Epithelial cell of prostate (primary cell): ENCODE results near the gene OR51E1.

Experiments
- DNase-seq: peaks from one replicate; pipeline ENCODE4 v3.0.0-alpha.2; 2011; ENCODE audit warnings: low read depth, low spot score
- H3K27ac ChIP-seq: fragments of 450-650 bp; 2 replicates; pipeline ENCODE4 v1.5.1; 2017; ENCODE audit warnings: mild to moderate bottlenecking

OR51E1 gene

GRCh38 chr11:4645974-4646373, 2.2 kb downstream of the OR51E1 start:
- H3K27ac ChIP-seq = no peak overlapping the region
- no peak for DNase-seq

GRCh38 chr11:4647766-4648165, 4.0 kb downstream of the OR51E1 start:
- H3K27ac ChIP-seq = no peak overlapping the region
- no peak for DNase-seq

GRCh38 chr11:4654635-4655369, 11.0 kb downstream of the OR51E1 start:
- no peak overlapping the region for H3K27ac ChIP-seq
- DNase-seq = no peak

GRCh38 chr11:4658629-4659445, 15.1 kb downstream of the OR51E1 start:
- no peak for DNase-seq
- no peak overlapping the region for H3K27ac ChIP-seq

GRCh38 chr11:4662876-4663275, 19.1 kb downstream of the OR51E1 start:
- no peak for DNase-seq
- no peak overlapping the region for H3K27ac ChIP-seq

DNA sequence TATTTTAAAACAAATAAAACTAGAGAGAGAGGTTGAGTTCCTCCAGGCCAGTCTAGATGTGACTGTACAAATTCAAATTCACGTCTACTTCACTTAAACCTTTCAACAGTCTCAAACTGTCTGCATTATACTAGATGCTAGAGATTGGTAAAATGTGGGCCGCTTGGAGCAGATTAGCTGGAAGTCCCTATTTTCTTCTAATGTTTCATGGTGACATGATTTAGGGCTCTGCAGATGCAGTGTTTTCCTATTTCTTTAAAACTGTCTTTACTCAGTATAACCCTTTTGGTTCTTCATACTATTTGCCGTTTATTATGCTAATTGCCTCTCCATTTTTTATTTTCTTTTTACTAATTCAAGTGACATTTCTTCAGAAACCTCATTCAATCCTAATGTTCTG, 20.4 kb downstream of the OR51E1 start:
- no peak for DNase-seq
- H3K27ac ChIP-seq = no peak overlapping the region

GRCh38 chr11:4664786-4665185, 21.0 kb downstream of the OR51E1 start:
- no peak overlapping the region for H3K27ac ChIP-seq
- no peak for DNase-seq

- DNase-seq = no peak
Measured at GRCh38 chr11:4665424-4665823, 21.6 kb downstream of the OR51E1 start.

GRCh38 chr11:4671741-4672140, 28.0 kb downstream of the OR51E1 start:
- H3K27ac ChIP-seq = no peak overlapping the region
- no peak for DNase-seq

More at GRCh38 chr11:4665424-4665823, 21.6 kb downstream of the OR51E1 start:
- H3K27ac ChIP-seq = no peak overlapping the region

DNA sequence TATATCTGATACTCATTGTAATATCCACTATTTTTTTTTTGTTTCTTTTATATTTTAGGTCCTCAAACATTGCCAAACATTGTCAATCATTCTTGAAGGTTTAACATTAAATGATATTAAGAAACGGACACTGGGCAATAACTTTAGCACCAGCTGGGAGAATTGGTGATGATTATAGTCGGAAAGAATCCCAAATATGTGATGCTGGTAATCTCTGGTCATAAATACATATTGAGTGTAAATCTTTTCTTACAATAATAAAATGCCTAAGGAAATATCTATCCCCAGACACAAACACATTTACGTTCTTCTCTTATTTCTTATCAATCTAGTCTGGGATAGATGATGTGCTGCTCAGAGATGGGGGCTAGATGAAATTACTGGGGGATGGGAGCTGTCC, 28.7 kb downstream of the OR51E1 start:
- H3K27ac ChIP-seq = no peak overlapping the region
- DNase-seq = no peak

GRCh38 chr11:4673781-4674180, 30.0 kb downstream of the OR51E1 start:
- no peak overlapping the region for H3K27ac ChIP-seq
- DNase-seq = no peak

DNA sequence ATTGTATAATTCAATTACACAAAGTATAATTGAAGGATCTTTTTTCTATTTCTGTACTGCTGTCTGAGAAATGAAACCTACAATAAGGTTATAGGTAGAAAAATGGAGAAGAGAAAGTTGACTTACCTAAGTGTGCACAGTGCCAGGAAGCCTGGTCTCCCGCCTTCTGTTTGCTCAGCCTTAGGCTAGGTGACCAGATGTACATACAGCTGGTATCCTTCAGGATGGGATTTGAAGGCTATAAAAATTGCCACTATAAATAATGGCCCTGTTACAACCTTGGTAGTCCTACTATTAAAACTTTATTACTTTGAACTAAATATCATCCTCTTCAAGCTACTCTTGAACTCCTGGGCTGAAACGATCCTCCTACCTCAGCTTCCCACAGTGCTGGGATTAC, 34.2 kb downstream of the OR51E1 start:
- H3K27ac ChIP-seq = no peak overlapping the region
- no peak for DNase-seq

DNA sequence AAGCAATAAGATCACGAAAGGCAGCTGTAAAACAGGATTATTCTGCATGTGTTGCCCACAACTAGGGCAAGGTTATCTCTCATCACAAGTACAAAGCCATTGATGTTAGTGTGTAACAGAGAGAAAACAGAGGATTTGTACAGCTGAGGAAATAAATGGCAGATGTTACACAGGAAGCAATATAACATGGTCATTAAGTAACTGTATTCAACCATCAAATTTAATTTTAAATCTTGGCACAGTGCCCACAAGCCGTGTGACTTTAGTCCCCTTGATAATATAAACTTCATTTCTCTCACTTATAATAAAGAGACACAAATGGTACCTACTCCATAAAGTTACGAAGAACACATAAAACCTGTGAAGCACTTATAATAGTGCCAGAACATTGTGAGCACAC, 36.6 kb downstream of the OR51E1 start:
- no peak for DNase-seq

DNA sequence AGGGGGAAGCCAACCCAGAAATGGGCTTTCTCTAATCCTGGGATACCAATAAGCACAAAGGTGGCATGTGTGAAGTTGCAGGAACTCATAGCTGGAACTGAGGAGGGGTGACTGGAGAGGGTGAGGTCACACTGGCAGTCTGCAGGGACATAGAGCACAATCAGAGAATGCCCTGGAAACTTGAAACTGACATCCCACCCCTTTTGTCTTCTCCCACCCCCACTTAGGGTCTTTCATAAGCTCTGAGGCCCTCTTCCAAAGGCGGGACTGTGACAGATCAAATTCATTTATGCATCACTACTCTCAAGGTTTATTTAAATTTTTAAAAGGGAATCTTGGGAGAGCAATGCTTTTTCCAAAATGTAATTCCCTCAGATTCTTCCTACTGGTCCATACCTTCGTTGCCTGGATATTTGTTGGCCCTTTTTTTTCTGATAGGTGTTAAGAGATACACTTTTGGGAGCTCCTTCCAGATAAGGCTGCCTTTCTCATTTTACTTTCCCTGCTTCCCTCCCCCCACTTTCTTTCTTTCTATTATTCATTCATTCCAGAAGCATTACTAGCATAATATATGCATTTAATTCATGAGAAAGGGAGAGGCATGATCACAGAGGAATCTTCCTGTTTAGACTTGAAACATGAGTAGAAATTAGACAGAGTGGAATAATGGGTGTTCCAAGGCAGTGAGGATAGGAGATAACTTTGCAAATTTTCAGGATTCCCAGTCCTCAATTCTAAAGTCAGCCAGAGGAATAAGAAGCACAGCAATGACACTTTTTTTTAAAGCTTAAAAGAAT, 39.0 kb downstream of the OR51E1 start:
- DNase-seq = peak; percentile 12
- peak overlapping the region; percentile 23 for H3K27ac ChIP-seq

More for the DNA sequence above, 36.6 kb downstream of the OR51E1 start:
- no peak overlapping the region for H3K27ac ChIP-seq

- no peak for DNase-seq
- H3K27ac ChIP-seq = no peak overlapping the region
Measured at GRCh38 chr11:4684631-4685285, 41.0 kb downstream of the OR51E1 start.

GRCh38 chr11:4695442-4695841, 51.7 kb downstream of the OR51E1 start:
- H3K27ac ChIP-seq = no peak overlapping the region
- DNase-seq = no peak

- no peak within 1 kb of the TSS for H3K27ac ChIP-seq
- no peak for DNase-seq
Measured at GRCh38 chr11:4697585-4697984, 53.8 kb downstream of the OR51E1 start, which contains the start of gene OR51E2. Gene OR51E2 (minus strand): TSS chr11:4697853. CDS start chr11:4682711, 15,142 bp downstream.

- DNase-seq = no peak
- H3K27ac ChIP-seq = no peak overlapping the region
Measured at GRCh38 chr11:4699697-4700435, 56.1 kb downstream of the OR51E1 start.

DNA sequence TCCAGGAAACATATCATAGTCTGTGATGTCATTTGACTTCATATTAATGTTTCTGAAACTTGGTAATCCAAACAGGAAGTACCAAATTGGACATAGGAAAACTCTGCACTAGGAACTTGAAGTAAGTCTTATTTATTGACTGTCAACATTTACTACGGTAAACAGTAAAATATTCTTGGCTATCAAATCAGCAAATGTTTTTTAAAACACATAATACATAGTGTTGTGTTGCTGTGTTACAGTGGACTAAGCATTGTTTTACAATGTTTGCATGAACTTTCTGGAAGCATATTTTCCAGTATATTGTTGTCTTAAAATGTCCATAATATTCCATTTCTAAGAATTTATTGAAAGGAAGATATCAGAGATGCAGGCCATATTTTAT, 56.6 kb downstream of the OR51E1 start:
- H3K27ac ChIP-seq = no peak overlapping the region
- DNase-seq = no peak
